Gastroesophageal sphincter (tissue), 4 donors: Measurements from ENCODE around the gene RBM5. TPM values are rescaled to one million over a fixed set of nuclear protein-coding genes. Genes with fewer than 3 reads are reported as not detected.
A peak's percentile ranks its signal among the peaks of the same experiment; 100 is the strongest.

Experiments used
- ATAC-seq: fragments of 150-250 bp; one replicate; pipeline ENCODE4 v1.9.1; 2016; ENCODE audit warnings: mild to moderate bottlenecking, moderate library complexity
- H3K27ac ChIP-seq, 4 donors: fragments of 200-600 bp; sonication (generic) in 3 of 4; 1 replicate in 3 of 4; 2 replicates in 1 of 4; pipeline ENCODE4 v1.5.1; 2016 to 2019
- H3K27me3 ChIP-seq: fragments of 200-600 bp; sonication (generic); one replicate; pipeline ENCODE4 v1.5.1; 2019
- H3K36me3 ChIP-seq, 2 donors: fragments of 200-600 bp; sonication (generic); one replicate each; pipeline ENCODE4 v1.5.1; 2019; ENCODE audit warnings: control low read depth in 1 of 2
- H3K4me1 ChIP-seq, 3 donors: fragments of 200-600 bp; sonication (generic); 1 replicate in 2 of 3; 2 replicates in 1 of 3; pipeline ENCODE4 v1.5.1; 2016 to 2019; ENCODE audit warnings: control low read depth in 2 of 3
- H3K4me3 ChIP-seq, 2 donors: fragments of 200-600 bp; sonication (generic); one replicate each; pipeline ENCODE4 v1.5.1; 2019; ENCODE audit warnings: mild to moderate bottlenecking in 1 of 2, moderate library complexity in 1 of 2
- H3K9me3 ChIP-seq, 3 donors: fragments of 200-600 bp; sonication (generic); one replicate each; pipeline ENCODE4 v1.5.1; 2017 to 2019; ENCODE audit warnings: control low read depth in 2 of 3
- EP300 ChIP-seq: sonication (generic); formaldehyde crosslinking; IDR thresholded peaks from one replicate; pipeline ENCODE4 v1.6.1; 2017; ENCODE audit warnings: antibody characterized with exemption, mild to moderate bottlenecking
- POLR2A ChIP-seq, 2 donors: fragments of 450-650 bp; IDR thresholded peaks; one replicate each; pipeline ENCODE4 v1.6.1; 2017; ENCODE audit warnings: antibody characterized with exemption in 2 of 2, mild to moderate bottlenecking in 2 of 2, moderate library complexity in 1 of 2
- POLR2AphosphoS5 ChIP-seq: sonication (generic); formaldehyde crosslinking; IDR thresholded peaks from one replicate; pipeline ENCODE4 v1.6.1; 2017; ENCODE audit warnings: antibody characterized with exemption
- WGBS, 2 donors: methylation state at CpG; one replicate each; pipeline ENCODE4 v1.1.5; 2018; ENCODE audit warnings: low coverage in 1 of 2; 5-methylcytosine and 5-hydroxymethylcytosine counted together
- total RNA-seq, 4 donors: library from RNA; depleted of rRNA; stranded (reverse); fragments of >200 nt; gene quantifications; one replicate each; pipeline ENCODE4 v1.1.0, GENCODE V29; 2016
- TF ChIP-seq, protein P1 (sequence below), 4 experiments: fragments of 200-600 bp in 2 of 4; fragments of 450-650 bp in 2 of 4; sonication (generic) in 1 of 4; IDR thresholded peaks; one replicate each; pipeline ENCODE4 v1.5.1; 2017 to 2019; ENCODE audit warnings: antibody characterized with exemption in 4 of 4, mild to moderate bottlenecking in 2 of 4, moderate library complexity in 2 of 4

The RBM5 gene
- total RNA-seq, 4 donors from 2014 or later: 85.7 to 228 (median 136) TPM

DNA sequence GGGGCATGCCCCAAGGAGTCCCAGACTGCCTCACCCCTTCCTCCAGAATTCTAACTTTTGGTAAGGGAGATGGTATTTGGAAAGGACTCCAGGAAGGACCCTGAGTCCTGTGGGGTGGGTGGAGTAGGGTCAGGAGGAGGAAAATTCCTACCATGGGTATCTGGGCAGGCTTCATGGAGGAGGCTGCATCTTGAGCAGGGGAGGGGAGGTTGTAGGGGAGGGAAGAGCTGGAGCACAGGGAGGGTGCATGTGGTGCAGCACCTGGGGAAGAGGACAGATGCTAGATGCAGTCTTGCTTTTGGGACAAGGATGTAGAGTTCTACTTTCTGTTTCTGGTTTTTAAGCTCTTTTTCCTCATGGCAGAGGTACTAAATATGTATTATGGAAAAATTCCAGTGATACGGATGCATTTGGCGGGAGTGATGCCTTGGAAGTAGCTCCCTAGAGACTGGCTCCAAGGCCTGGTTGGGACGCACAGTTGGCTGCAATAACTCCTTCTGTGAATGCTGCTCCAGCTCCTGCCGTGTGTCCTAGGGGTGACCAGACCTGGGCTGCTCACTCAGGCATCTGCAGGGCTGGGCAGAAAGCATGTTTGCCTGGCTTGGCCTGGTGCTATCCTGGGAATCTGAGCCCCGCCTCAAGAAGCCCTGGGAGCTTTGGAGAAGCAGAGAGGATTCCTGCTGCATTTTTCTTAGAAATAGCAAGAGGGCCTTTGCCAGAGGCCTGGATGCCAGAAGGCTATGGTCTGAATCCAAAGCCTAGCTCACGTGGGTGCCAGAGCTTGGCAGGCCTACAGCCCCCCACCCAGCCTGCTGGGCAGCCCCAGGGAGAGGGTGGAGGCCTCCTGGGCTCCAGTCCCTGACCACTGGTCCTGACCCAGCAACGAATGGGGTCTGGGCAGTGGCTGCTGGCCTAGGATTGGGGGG is 76.5 kb downstream of the RBM5 start:
- Histone ChIP-seq H3K4me3 (peak overlapping the region in 1 of 2 donors; percentile 20), H3K36me3 (no peaks in the 10 kb centered on the region), H3K4me1 (peaks cover 9 to 96% (median 62%) of the 10 kb centered on the region in 3 donors), H3K9me3 (no peaks in the 10 kb centered on the region), H3K27ac (peak overlapping the region; percentile 62 to 94 (median 85)), H3K27me3 (no peaks in the 10 kb centered on the region)
- 0% methylated on average over 2 of the region's 7 CpGs for WGBS, 2 donors
- TF ChIP-seq EP300 (no peak), POLR2AphosphoS5 (peak; percentile 35)
- ATAC-seq: peak; percentile 75

DNA sequence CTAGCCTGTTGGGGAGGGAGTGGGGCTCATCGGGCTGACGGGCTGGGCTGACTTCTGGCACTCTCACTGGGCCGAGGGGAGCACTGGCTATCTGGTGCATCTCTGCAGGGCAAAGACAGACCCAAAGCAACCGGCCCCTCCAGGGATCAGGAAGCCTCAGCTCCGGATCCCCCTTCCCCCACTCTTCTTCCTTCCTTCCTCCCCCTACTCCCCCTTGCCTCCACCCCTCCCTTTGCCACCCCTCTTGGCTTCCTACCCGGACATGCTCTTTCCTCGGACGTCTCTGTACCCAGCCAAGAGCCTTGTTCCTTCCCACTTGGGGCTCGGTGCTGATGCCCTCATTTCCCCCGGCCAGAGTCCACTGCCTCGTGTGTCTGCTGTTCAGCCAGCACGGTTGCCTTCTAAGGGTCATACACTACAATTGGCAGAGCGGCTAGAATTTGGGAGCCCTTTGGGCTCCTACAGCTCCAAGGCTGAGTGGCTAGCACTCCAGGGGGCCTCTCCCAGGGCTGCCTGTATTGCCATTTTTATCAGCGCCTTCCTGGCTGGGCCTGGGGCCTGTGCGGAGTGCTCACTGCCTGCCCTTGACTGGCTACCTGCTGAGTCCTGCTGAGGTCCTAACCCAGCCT is 77.3 kb downstream of the RBM5 start:
- TF ChIP-seq POLR2AphosphoS5: peak; percentile 16
- TF ChIP-seq, protein P1, sequence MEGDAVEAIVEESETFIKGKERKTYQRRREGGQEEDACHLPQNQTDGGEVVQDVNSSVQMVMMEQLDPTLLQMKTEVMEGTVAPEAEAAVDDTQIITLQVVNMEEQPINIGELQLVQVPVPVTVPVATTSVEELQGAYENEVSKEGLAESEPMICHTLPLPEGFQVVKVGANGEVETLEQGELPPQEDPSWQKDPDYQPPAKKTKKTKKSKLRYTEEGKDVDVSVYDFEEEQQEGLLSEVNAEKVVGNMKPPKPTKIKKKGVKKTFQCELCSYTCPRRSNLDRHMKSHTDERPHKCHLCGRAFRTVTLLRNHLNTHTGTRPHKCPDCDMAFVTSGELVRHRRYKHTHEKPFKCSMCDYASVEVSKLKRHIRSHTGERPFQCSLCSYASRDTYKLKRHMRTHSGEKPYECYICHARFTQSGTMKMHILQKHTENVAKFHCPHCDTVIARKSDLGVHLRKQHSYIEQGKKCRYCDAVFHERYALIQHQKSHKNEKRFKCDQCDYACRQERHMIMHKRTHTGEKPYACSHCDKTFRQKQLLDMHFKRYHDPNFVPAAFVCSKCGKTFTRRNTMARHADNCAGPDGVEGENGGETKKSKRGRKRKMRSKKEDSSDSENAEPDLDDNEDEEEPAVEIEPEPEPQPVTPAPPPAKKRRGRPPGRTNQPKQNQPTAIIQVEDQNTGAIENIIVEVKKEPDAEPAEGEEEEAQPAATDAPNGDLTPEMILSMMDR (IDR thresholded peaks at IDR 0.05): no peak
- ATAC-seq: peak; percentile 38
- Histone ChIP-seq H3K27me3 (no peaks in the 10 kb centered on the region), H3K27ac (peak overlapping the region; percentile 62 to 94 (median 85)), H3K4me1 (peaks cover 9 to 92% (median 60%) of the 10 kb centered on the region in 3 donors), H3K9me3 (no peaks in the 10 kb centered on the region), H3K4me3 (peak overlapping the region in 1 of 2 donors; percentile 20), H3K36me3 (no peaks in the 10 kb centered on the region)
- WGBS, 2 donors: 3 to 20% methylated on average over 2 to 7 of the region's 15 CpGs

DNA sequence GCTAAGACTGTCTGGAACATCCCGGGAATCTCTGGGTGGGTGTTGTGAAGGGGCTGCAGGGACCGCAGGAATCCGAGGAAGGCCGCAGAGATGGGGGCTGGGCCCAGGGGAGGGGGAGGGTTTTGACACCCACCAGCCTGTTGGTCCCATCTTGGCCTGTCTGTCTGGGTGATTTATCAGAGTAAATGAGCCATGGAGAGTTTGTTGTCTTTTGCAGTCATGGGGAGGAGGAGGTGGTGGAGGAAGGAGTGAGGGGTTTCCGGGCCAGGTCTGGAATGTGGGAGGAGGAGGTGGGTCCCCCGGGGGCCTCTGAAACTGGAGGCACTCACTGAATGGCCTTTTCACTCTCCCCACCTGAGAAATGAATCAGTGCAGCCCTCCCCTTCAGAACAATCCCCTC is 77.9 kb downstream of the RBM5 start:
- WGBS, 2 donors: 33% methylated on average over 2 of the region's 6 CpGs; no CpG with 5 or more reads in 1 of the 2 donors
- peak overlapping the region in 3 of 4 donors; percentile 83 to 94 (median 87) for H3K27ac ChIP-seq
- H3K4me3 ChIP-seq: no peak overlapping the region
- peaks cover 9 to 88% (median 55%) of the 10 kb centered on the region in 3 donors for H3K4me1 ChIP-seq
- H3K36me3 ChIP-seq: no peaks in the 10 kb centered on the region
- H3K27me3 ChIP-seq: no peaks in the 10 kb centered on the region
- no peaks in the 10 kb centered on the region for H3K9me3 ChIP-seq
- ATAC-seq: no peak
- no peak for TF ChIP-seq EP300
- TF ChIP-seq, protein P1 (IDR thresholded peaks at IDR 0.05): no peak
- TF ChIP-seq POLR2A (IDR thresholded peaks at IDR 0.05): no peak
- no peak for TF ChIP-seq POLR2AphosphoS5

DNA sequence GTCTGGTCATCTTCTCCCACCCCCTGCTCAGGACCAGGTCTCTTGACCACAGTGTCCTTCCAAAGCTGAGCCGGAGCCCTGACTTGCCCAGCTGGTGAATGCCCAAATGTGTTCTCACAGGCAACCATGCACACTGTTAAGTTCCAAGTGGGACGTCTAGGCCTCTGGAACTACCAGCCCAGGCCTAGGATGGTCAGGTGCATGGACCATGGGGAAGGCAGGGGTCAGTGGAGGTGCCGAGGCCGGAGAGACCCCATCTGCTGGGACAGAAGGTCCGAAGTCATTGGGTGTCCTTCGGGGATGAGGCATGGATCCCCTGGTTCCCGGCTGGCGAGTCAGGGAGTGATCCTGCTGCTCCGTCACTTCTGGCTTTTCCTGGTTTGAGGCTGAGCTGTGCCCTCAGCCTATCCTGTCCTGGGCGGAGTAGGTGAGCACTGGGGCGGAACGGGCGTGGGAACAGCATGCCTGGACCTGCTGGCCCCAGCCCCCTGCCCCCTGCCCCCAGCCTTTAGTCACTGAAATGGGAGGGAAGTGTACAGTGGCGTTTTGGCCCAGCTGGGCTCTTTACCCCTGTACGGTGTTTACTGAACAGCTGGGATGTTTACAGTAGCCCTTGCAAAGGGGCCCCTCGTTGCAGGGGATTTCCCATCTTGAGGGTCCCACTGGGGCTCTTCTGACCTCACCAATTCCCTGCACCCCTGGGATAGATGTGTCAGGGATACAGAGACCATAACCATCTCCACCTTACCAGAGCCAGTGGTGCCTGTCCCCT is 78.5 kb downstream of the RBM5 start:
- TF ChIP-seq POLR2AphosphoS5: no peak
- no peak for TF ChIP-seq EP300
- TF ChIP-seq, protein P1 (IDR thresholded peaks at IDR 0.05): no peak
- no peak for TF ChIP-seq POLR2A (IDR thresholded peaks at IDR 0.05)
- Histone ChIP-seq H3K27ac (peak overlapping the region in 3 of 4 donors; percentile 83 to 94 (median 87)), H3K27me3 (no peaks in the 10 kb centered on the region), H3K36me3 (no peaks in the 10 kb centered on the region), H3K4me1 (peaks cover 9 to 81% (median 50%) of the 10 kb centered on the region in 3 donors), H3K9me3 (no peaks in the 10 kb centered on the region), H3K4me3 (no peak overlapping the region)
- ATAC-seq: no peak
- 55% methylated on average over 9 of the region's 16 CpGs; no CpG with 5 or more reads in 1 of the 2 donors for WGBS, 2 donors

DNA sequence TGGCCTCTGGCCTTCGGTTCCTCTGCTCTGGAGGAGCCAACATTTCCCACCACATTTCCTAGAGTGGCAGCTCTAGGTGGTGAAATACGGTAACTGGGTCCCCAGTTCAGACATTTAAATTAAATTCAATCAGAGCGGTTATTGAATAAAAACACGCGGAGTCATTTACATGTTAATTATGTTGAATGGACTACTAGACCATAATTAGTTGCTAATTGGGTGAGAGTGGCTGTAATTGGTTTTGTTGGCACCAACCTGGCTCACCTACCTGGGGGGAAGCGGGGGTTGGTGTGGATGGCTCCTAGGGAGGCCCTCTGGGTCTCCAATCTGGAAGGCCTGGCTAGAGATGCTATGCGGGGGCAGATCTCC is 79.1 kb downstream of the RBM5 start:
- WGBS, 2 donors: 80 to 86% methylated on average over 1 to 6 of the region's 7 CpGs
- no peak overlapping the region for H3K4me3 ChIP-seq
- H3K36me3 ChIP-seq: no peaks in the 10 kb centered on the region
- ATAC-seq: no peak
- TF ChIP-seq, protein P1 (IDR thresholded peaks at IDR 0.05): no peak
- TF ChIP-seq EP300 (no peak), POLR2AphosphoS5 (no peak), POLR2A (IDR thresholded peaks at IDR 0.05) (no peak)
- no peaks in the 10 kb centered on the region for H3K9me3 ChIP-seq
- no peaks in the 10 kb centered on the region for H3K27me3 ChIP-seq
- peak overlapping the region in 2 of 4 donors; percentile 83 to 87 for H3K27ac ChIP-seq
- H3K4me1 ChIP-seq: peaks cover 9 to 81% (median 44%) of the 10 kb centered on the region in 3 donors
